ENCODE results near the gene TMEM233.
"Not testable (repeated sequence)": the region's sequence is repeated elsewhere in the genome, so short reads cannot be mapped to it uniquely, and the experiment has no call there.

TMEM233 gene

DNA sequence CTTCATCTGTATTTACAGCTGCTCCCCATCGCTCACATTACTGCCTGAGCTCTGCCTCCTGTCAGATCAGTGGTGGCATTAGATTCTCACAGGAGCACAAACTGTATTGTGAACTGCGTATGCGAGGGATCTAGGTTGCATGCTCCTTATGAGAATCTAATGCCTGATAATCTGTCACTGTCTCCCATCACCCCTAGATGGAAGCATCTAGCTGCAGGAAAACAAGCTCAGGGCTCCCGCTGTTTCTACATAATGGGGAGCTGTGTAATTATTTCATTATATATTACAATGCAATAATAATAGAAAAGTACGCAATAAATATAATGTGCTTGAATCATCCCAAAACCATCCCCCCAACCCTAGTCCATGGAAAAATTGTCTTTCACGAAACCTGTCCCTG, 64.6 kb downstream of the TMEM233 start:
- H3K4me3 Mint-ChIP-seq; H3K4me1 Mint-ChIP-seq; H3K36me3 Mint-ChIP-seq; H3K9me3 Mint-ChIP-seq; ATAC-seq (ENCODE audit: low read depth); H3K27me3 Mint-ChIP-seq; H3K27ac Mint-ChIP-seq; DNase-seq (ENCODE audit: low spot score in 2 of 2): not testable (repeated sequence)

- ATAC-seq (ENCODE audit: low read depth): peak; percentile 61
- DNase-seq (ENCODE audit: low spot score in 2 of 2): peak; percentile 41 to 55
- Mint-ChIP-seq H3K4me1 (peaks cover 6% of the 10 kb centered on the region), H3K27ac (no peak overlapping the region), H3K9me3 (no peaks in the 10 kb centered on the region), H3K4me3 (no peak overlapping the region), H3K27me3 (no peaks in the 10 kb centered on the region), H3K36me3 (no peaks in the 10 kb centered on the region)
These were observed 65.8 kb downstream of the TMEM233 start for GRCh38 chr12:119659289-119659897.

DNA sequence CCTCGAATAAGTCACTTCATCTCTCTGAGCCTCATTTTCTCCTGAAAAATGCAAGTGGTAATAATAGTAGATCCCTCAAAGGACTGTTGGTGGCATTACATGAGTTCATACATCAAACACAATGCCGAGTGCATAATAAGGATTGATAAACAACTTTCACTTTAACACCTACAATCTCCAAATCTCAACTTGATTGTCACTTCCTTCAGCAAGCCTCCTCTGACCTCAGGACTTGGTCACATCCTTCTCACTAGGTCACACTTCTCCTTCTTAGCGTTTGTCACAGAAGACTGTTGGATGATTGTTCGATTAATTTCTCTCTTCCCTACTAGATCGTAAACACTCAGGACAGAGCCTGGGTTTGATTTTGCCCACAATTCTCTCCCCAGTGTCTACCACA, 66.5 kb downstream of the TMEM233 start:
- Mint-ChIP-seq H3K9me3 (no peaks in the 10 kb centered on the region), H3K4me3 (no peak overlapping the region), H3K27me3 (no peaks in the 10 kb centered on the region), H3K27ac (no peak overlapping the region), H3K36me3 (no peaks in the 10 kb centered on the region), H3K4me1 (peaks cover 6% of the 10 kb centered on the region)
- DNase-seq (ENCODE audit: low spot score in 2 of 2): no peak
- peak; percentile 55 for ATAC-seq (ENCODE audit: low read depth)

DNA sequence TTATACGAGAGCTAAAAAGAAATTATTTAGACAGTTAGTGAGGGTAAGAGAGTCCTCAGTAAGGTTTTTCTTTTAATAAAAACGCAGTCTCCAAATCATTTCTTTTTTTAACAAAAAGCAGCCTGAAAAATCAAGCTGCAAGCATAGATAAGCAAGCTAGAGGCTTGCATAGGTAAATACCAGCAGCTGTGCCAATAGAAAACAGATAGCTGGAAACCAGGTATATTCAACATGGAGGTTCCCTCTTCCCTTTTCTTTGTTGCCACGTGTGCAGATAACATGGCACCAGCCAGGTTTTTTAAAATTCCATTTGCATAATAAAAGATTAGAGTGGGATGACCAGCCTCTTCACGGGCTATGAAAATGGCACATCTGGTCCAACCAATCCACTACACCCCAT, 68.3 kb downstream of the TMEM233 start:
- H3K36me3 Mint-ChIP-seq: no peaks in the 10 kb centered on the region
- no peaks in the 10 kb centered on the region for H3K27me3 Mint-ChIP-seq
- DNase-seq (ENCODE audit: low spot score in 2 of 2): no peak
- H3K4me3 Mint-ChIP-seq: no peak overlapping the region
- H3K4me1 Mint-ChIP-seq: peaks cover 13% of the 10 kb centered on the region
- H3K27ac Mint-ChIP-seq: no peak overlapping the region
- no peaks in the 10 kb centered on the region for H3K9me3 Mint-ChIP-seq
- no peak for ATAC-seq (ENCODE audit: low read depth)

DNA sequence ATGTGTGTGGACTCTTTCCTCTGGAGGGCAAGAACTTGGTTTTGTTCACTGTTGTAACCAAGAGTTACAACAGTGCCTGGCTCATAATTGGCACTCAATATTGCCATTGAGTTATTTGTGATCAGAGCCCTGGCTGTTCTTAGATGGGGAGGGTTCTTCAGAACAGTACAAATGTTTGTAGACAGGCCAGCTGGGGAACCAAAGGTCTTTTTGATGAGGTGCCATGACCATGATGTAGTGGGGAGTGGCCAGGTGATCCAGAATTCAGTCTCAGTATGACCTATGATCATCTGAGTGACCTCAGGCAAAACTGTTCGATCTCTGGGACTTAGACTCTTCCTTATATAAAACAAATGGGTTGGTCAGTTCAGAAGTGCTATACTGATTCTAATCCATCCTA, 71.1 kb downstream of the TMEM233 start:
- no peak overlapping the region for H3K27ac Mint-ChIP-seq
- H3K9me3 Mint-ChIP-seq: no peaks in the 10 kb centered on the region
- ATAC-seq (ENCODE audit: low read depth) (no peak), DNase-seq (ENCODE audit: low spot score in 2 of 2) (no peak)
- H3K36me3 Mint-ChIP-seq: no peaks in the 10 kb centered on the region
- H3K4me3 Mint-ChIP-seq: no peak overlapping the region
- H3K4me1 Mint-ChIP-seq: peaks cover 19% of the 10 kb centered on the region
- H3K27me3 Mint-ChIP-seq: no peaks in the 10 kb centered on the region

DNA sequence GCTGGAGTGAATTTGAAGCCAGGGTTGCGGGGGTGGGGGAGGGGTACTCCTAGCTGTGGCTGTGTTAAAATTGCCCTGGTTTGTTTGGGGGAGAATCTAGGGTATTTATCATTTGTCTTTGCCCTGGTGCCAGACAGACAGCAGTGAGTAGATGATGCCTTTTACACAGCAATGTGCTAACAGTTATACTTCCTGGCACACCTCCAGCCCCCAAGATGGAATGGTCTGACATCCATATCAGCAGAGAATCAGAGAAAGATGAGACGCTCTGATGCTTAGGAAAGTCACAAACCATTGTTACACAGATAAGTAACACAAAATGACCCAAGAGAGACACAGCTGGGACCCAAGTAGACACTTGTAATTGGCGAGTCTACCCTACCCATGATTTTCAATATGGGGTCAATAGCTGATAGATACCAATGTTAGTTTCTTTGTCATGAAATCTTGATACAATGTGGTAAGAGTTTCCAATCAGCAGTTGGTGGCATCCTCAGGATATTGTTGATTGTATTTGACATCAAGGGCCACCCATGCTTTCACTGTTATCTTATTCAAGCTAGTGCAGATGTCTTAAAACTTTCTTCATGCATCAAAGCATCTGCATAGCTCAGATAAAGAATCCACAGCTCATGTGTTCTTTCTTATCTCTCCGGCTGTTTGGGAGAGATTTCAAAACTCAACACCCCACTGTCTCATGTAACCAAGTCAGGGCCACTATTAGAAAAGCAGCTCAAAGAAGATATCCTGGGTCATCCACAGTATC, 71.8 kb downstream of the TMEM233 start:
- DNase-seq (ENCODE audit: low spot score in 2 of 2): no peak
- ATAC-seq (ENCODE audit: low read depth): no peak
- no peaks in the 10 kb centered on the region for H3K9me3 Mint-ChIP-seq
- H3K4me3 Mint-ChIP-seq: no peak overlapping the region
- peaks cover 18% of the 10 kb centered on the region for H3K4me1 Mint-ChIP-seq
- H3K27me3 Mint-ChIP-seq: no peaks in the 10 kb centered on the region
- H3K36me3 Mint-ChIP-seq: no peaks in the 10 kb centered on the region
- H3K27ac Mint-ChIP-seq: no peak overlapping the region

DNA sequence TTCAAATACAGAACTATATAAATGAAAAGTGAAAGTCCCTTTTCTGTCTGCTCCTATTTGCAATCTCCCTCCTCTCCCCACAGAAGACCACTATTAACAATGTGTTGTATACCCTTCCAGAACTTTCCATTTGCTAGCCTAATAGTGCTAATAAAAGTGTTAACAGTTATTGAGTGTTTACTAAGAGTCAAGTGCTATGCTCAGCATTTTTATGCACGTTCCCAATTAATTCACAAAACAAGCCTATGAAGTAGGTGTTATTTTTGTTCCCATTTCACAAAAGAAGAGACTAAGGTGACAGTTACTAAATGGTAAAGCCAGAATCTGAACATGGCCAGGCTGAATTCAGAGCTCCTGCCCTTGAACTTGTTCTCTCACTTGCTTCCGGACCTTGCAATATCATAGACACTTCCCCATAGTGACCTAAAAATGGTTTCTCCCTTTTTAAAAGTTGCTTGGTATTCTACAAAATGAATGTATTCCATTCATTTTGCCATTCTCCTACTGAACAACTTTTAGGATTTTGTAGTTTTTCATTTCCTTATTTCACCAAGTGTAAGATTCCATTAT, 72.7 kb downstream of the TMEM233 start:
- peaks cover 3% of the 10 kb centered on the region for H3K36me3 Mint-ChIP-seq
- ATAC-seq (ENCODE audit: low read depth) (no peak), DNase-seq (ENCODE audit: low spot score in 2 of 2) (no peak)
- peaks cover 28% of the 10 kb centered on the region for H3K4me1 Mint-ChIP-seq
- no peaks in the 10 kb centered on the region for H3K27me3 Mint-ChIP-seq
- H3K9me3 Mint-ChIP-seq: no peaks in the 10 kb centered on the region
- H3K4me3 Mint-ChIP-seq: peak overlapping the region; percentile 86
- peak overlapping the region; percentile 95 for H3K27ac Mint-ChIP-seq

- no peak for ATAC-seq (ENCODE audit: low read depth)
- H3K27ac Mint-ChIP-seq: peak overlapping the region; percentile 95
These were observed 73.5 kb downstream of the TMEM233 start for GRCh38 chr12:119666900-119667576.

GRCh38 chr12:119667577-119668323, 74.2 kb downstream of the TMEM233 start, which contains the start of gene PRKAB1:
TSS of gene PRKAB1 (plus strand) at chr12:119668133. CDS start at chr12:119668245, 112 bp downstream.
- H3K36me3 Mint-ChIP-seq: peaks cover 11% of the 10 kb centered on the region
- peak within 1 kb of the TSS; percentile 87 for H3K4me3 Mint-ChIP-seq
- no peaks in the 10 kb centered on the region for H3K9me3 Mint-ChIP-seq
- peak; percentile 92 for ATAC-seq (ENCODE audit: low read depth)
- H3K27me3 Mint-ChIP-seq: no peaks in the 10 kb centered on the region
- peak within 1 kb of the TSS; percentile 95 for H3K27ac Mint-ChIP-seq
- DNase-seq (ENCODE audit: low spot score in 2 of 2): peak; percentile 92 to 94
- peaks cover 30% of the 10 kb centered on the region for H3K4me1 Mint-ChIP-seq

More at GRCh38 chr12:119666900-119667576, 73.5 kb downstream of the TMEM233 start:
- peaks cover 5% of the 10 kb centered on the region for H3K36me3 Mint-ChIP-seq
- no peak for DNase-seq (ENCODE audit: low spot score in 2 of 2)
- peak overlapping the region; percentile 87 for H3K4me3 Mint-ChIP-seq
- H3K9me3 Mint-ChIP-seq: no peaks in the 10 kb centered on the region
- no peaks in the 10 kb centered on the region for H3K27me3 Mint-ChIP-seq
- H3K4me1 Mint-ChIP-seq: peaks cover 30% of the 10 kb centered on the region

GRCh38 chr12:119668324-119668841, 74.8 kb downstream of the TMEM233 start:
- no peak for DNase-seq (ENCODE audit: low spot score in 2 of 2)
- peaks cover 32% of the 10 kb centered on the region for H3K4me1 Mint-ChIP-seq
- peak; percentile 1 for ATAC-seq (ENCODE audit: low read depth)
- H3K4me3 Mint-ChIP-seq: peak overlapping the region; percentile 87
- peaks cover 12% of the 10 kb centered on the region for H3K36me3 Mint-ChIP-seq
- no peaks in the 10 kb centered on the region for H3K27me3 Mint-ChIP-seq
- no peaks in the 10 kb centered on the region for H3K9me3 Mint-ChIP-seq
- H3K27ac Mint-ChIP-seq: peak overlapping the region; percentile 95

DNA sequence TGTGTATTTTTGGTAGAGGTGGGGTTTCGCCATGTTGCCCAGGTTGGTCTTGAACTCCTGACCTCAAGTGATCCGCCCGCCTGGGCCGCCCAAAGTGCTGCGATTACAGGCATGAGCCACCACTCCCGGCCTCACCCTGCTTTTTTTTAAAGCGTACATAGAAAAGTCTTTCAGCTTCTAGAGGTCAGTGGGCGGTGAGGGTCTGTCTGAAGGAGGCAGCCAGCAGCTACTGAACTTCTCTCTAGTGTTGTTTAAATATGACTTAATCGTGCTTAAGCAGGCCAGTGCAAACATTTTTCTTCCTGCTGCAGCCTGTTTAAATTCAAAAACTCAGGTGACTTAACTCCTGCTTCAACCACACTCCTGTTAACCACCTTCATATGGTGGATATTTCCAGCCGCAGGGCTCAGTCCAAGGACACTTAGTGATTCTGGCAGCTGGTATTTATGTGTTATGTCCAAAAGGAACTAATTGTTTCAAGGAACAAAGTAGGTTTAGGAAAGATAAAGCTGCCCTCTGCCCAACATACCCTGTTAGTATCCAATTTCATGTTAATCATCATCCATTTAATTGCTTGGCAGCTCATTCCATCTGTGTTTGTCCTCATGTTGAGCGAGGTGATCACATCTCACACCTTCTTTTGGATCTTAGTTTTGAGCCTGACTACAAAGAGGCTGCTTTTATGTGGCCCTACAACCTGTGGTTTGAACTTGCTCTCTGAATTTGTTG, 76.3 kb downstream of the TMEM233 start:
- Mint-ChIP-seq H3K4me1 (peaks cover 35% of the 10 kb centered on the region), H3K36me3 (peaks cover 16% of the 10 kb centered on the region), H3K4me3 (peak overlapping the region; percentile 70), H3K27me3 (no peaks in the 10 kb centered on the region), H3K9me3 (no peaks in the 10 kb centered on the region), H3K27ac (peak overlapping the region; percentile 90)
- DNase-seq (ENCODE audit: low spot score in 2 of 2) (no peak), ATAC-seq (ENCODE audit: low read depth) (no peak)

- Mint-ChIP-seq H3K27ac (peak overlapping the region; percentile 90), H3K9me3 (no peaks in the 10 kb centered on the region), H3K36me3 (peaks cover 24% of the 10 kb centered on the region), H3K4me3 (no peak overlapping the region), H3K27me3 (no peaks in the 10 kb centered on the region), H3K4me1 (peaks cover 33% of the 10 kb centered on the region)
- DNase-seq (ENCODE audit: low spot score in 2 of 2) (no peak), ATAC-seq (ENCODE audit: low read depth) (no peak)
These were observed 77.5 kb downstream of the TMEM233 start for GRCh38 chr12:119671070-119671469.

DNA sequence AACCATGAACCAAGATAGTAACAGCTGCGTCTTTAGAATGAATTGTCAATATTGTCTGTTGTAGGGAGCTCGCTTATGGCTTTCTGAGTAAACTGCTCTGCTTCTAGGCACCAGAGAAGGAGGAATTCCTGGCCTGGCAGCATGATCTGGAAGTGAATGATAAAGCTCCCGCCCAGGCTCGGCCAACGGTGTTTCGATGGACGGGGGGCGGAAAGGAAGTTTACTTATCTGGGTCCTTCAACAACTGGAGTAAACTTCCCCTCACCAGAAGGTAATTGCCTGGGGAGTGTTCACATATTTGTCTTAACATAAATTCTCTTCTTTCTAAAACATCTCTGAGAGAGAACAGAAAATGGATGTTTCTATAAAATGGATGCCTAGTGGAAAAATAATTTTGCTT, 78.6 kb downstream of the TMEM233 start:
- H3K4me3 Mint-ChIP-seq: no peak overlapping the region
- no peak for DNase-seq (ENCODE audit: low spot score in 2 of 2)
- H3K27ac Mint-ChIP-seq: no peak overlapping the region
- H3K4me1 Mint-ChIP-seq: peaks cover 24% of the 10 kb centered on the region
- no peaks in the 10 kb centered on the region for H3K9me3 Mint-ChIP-seq
- ATAC-seq (ENCODE audit: low read depth): no peak
- H3K36me3 Mint-ChIP-seq: peaks cover 35% of the 10 kb centered on the region
- H3K27me3 Mint-ChIP-seq: no peaks in the 10 kb centered on the region

Data from memory B cell (primary cell).